Measurements from ENCODE around the gene ELMO1.

Gene ELMO1

DNA sequence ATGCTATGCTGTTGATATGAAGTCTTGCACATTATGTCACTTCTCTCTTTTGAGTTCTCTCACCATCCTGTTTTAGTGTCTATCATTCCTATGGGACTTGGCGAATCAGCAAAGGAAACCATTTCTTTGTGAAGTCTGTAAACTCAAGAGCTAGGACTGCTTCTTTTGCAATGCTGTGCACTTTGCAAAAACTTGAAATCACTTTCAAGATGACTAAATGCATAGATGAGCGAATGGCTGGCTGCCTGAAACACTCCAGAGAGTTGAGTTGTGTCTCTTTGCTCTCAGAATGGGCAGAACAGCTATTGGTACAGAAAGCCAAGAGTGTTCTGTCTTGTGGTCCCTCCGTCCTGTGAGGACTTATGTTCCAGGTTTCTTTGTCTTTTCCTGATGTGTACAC lies 18.3 kb upstream of the ELMO1 start:
- DNase-seq (ENCODE audit: low read depth in 3 of 3), result no peak

DNA sequence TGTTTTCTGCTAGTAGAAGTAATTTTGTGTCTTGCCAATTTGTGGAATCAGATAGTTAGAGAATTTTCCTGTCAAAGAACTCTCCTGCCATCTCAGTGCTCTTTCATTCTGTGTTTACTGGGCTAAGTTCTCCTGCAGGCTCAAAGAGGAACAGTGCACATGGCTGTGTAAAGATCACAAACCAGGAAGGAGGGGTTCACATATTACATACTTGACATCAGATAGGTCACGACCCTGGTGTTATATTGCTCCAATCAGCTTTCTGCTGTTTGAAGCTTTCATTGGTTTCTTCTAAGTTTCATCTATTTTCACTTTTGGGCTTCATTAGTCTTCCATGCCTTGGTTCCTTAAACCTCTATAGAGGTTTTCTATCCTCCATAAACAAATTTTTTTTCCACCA lies 13.5 kb upstream of the ELMO1 start:
- DNase-seq (ENCODE audit: low read depth in 3 of 3), result no peak

DNA sequence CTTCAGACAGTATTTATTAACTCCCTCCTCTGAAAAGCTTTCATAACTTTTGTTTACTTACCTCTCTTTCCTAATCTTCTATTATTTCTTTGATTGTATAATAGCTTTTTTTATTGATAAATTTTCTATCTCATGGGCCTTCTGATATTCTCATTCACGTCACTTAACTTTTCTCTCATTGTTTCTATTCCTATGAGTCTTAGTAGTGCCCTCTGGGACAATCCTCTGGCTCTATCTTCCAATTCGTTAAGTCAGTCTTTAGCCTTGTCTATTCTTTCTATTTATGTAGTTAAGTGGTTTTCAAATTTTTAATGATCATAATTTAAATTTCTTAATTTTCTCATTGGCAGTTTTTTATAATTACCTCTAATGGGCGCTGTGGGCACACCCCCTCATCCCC lies 6.4 kb upstream of the ELMO1 start:
- no peak for DNase-seq (ENCODE audit: low read depth in 3 of 3)

DNA sequence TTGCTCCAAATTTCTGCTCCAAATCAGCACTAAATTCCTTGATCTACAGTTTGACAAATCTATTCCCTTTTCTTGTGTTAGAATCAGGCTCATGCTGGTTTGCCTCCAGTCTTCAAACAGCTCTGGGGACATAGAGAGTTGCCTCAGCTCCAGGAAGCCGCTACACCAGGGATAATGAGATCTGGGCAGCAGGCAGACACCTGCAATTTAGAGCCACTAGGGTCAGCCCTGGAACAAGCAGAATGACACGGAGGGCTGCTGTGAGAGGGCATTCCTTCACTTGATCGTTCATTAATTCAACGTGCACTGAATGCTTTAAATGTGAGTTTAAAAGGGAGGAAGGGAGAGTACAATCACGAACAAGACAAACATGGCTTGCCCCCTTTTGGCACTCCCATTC lies 3.7 kb upstream of the ELMO1 start:
- DNase-seq (ENCODE audit: low read depth in 3 of 3), result no peak

DNA sequence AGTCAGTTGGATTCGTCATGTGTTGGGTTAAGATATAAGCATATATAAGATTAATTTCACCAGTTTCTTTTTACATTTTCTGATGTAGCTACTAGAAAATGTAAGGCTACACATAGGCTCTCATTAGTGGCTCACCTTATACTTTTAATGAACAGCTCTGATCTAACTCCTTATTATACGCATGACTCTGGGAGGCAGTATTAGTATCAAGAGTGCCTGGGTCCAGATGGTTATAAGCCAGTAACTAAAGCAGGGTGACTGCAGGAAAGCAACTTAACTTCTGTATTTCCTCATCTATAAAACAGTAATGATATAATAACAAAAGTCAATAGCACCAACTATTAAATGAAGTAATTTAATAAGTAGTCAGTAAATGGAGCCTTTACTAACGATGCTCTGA lies 1.4 kb upstream of the ELMO1 start:
- DNase-seq (ENCODE audit: low read depth in 3 of 3), result no peak

DNA sequence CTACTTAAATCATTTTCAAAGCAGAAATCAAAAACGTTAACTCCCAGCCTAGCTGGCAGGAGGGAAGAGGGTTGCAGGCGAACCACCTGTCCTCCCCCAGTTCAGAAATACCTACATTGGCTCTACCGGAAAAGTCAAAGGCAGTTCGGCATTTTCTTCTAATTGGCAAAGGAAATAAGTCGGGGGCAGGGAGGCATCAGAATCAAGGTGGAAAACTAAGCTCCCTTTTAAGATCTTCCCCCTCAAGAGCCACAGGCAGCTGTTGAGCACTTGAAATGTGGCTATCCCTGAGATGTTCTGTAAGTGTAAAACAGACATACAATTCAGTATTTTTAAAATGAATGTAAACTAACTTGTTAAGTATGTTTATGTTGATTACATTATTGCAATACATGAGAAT lies 957 bp upstream of the ELMO1 start:
- no peak for DNase-seq (ENCODE audit: low read depth in 3 of 3)

DNA sequence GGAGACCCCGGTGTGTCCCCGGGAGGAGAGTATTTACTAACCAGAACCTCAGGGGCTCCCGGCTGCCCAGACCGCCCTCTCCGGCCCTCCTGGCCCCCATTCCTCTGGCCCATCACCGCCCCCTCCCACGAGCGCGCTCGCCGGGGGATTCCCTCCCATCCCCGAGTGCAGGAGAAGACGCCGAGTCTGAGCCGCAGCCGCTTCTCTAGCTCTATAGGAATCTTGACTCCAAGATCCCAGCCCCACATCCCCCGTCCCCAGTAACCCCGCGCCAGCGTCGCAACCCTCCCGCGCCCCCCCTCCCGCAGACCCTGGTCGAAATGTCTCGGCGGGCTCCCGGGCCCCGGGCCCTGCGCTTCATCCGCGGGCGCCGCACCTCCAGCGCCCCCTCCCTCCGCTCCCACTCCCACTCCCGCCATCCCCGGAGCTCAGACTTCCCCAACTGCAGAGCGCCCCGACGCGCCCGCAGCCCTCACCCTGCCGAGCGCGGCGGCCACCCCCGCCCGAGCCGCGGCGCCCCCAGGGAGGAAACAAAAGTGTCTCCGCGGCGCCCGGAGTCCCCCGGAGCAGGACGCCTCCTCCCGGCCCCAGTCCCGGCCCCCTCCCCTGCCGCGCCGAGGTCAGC lies 541 bp downstream of the ELMO1 start:
- DNase-seq (ENCODE audit: low read depth in 3 of 3), result peak in 1 of 3 experiments; percentile 29

DNA sequence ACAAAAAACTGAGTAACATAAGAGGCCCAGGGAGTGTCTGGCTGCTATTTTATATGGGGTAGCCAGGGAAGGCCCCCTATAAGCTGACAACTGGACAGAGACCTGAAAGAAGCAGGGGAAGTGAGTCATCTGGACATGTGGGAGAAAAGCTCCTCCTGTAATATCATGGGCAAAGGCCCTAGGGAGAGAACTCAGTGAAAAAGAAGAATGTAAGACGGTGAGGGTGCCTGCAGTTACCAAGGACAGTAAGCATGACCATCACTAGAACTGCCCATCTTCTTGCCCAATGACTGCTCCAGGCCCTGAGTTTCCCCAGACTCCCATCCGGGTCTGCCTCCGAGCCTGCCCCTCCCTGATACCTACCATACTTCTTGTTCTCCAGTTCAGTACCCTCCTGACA lies 2.3 kb downstream of the ELMO1 start:
- no peak for DNase-seq (ENCODE audit: low read depth in 3 of 3)

DNA sequence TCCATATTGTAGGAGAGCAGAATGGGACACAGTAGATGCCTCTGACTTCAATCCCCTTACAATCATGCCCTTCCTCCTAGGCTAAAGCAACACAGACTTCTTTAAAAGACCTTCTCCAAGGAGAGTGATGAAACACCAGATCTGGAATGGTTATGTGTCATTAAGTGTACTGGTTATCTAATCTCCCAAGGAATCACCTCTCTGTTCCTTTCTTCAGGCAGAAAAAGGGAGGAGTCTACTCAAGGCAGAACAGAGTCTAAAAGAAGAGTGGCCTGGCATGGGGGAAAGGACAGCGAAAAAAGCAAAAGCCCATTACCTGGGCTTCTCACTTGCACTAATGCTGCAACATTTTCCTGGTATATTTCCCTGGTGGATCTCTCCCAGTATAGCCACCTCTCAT lies 2.9 kb downstream of the ELMO1 start:
- no peak for DNase-seq (ENCODE audit: low read depth in 3 of 3)

DNA sequence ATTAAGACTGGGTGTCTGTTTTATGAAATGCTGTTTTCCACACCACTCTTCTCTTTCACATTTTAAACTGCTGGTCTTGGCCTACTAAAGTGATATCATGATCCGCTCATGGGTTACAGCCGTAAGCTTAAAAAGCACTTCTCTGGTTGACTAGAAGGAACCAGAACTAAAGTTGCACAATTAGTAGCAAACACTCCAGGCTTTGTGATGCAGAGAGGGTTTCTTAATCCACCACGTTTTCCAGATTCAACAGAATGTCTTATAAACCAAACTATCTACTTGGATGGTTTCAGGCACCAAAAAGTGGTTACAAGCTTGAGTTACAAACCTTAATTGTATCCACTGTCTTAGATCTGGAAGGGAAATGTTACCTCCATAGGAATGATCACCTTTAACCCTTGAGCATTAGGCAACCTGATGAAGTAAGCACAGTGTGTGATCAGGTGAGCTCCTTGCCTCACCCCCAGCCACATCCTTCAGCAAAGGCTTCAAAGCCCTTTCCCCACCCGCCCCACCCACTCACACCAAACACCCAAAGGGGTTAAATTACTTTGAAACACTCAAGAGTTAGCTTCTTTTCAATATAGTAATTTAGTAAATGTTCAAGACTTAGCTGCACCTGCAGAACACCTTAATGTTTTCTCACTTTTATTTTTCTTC lies 3.5 kb downstream of the ELMO1 start:
- DNase-seq (ENCODE audit: low read depth in 3 of 3), result no peak

DNA sequence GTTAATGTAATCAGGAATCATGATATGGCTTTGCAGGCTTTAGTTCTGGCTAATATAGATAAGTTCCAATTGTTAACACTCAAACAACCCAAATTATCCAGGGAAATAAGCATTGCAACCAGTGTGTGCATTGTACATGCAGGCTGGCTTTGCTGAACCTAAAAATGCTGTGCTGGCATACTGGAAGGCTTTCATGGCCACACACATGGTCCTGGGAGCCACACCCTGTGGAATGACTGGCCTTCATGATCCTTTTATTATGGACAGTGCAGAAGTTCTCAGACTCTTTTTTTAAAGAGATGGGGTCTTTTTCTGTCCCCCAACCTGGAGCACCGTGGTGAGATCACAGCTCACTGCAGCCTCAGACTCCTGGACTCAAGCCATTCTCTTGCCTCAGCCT lies 5.0 kb downstream of the ELMO1 start:
- no peak for DNase-seq (ENCODE audit: low read depth in 3 of 3)

DNA sequence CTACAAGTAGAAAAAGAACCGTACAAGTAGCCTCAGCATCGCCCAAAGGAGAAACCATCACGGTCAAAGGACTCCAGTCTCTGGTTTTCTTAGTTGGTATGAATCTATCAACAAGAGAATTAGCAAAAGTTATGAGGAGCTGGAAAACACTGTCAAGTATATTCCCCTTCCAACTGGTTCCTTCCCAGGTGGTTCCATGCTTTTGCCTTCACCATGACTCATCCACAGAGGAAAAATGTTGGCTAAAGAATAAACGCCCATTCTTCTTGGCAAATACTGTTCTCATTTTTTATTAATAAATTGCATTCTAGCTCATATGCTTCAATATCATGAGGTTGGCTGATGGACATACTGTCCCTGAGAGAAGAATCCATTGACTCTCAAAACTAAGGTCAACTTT lies 6.4 kb downstream of the ELMO1 start:
- no peak for DNase-seq (ENCODE audit: low read depth in 3 of 3)

DNA sequence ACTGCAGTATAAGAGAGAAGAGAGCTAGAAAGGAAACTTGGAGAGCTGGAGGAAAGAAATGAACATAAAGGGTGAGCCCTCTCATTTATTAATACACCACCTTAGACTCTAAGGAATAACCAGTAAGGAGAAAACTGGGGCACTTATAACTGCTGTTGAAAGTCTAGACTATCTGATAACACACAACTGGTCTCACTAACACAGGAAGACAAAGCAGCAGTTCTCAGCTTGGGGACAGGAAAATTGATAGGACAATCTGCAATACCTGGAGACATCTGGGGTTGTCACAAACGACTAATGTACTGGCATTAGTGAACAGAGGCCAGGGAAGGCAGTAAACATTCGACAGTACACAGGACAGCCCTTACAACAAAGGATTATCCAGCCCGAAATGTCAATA lies 6.8 kb downstream of the ELMO1 start:
- DNase-seq (ENCODE audit: low read depth in 3 of 3), result no peak

DNA sequence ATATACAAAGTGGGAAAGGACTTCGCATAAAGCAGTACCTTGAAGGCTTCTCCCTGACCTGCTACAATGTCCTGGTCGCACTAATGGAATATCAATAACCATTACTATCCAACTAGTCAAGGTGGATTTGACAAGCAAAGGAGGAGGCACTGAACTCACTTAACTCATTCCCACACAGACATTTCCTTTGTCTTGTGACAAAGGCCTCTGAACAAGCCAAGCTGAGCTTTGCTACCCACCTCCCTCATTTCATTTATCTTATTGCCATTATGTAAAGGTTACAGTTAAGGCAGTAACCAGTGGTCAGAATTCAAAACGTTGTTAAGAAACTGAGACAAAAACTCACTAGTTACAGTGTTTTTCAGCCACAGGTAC lies 7.3 kb downstream of the ELMO1 start:
- no peak for DNase-seq (ENCODE audit: low read depth in 3 of 3)

DNA sequence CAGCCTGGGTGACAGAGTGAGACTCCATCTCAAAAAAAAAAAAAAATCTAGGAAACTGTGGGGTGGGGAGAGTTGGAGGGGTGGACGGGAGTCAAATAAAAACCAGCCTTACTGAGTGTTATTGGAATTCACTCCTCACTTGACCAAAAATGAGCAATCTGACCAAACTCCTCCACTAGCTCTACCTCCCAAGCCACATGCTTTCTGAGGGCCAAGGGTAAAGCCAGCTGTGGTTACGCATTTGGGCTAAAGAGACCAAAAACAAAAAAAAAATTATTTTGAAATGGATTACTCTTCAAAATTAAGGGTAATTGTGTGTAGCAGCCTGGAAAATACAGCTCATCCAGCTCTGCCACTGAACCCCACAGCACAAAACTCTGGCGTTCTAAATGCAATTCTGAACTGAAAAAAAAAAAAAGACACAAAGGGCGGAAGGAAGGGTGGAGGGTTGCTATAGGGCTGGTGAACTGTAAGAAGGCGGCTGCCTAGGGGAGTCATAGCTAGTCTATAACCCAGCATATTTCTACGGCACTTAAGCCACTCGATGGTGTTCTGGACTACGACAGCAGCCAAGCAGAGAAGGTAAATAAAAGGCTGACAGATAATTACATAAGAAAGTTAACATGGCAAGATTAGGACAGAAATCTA lies 7.8 kb downstream of the ELMO1 start:
- peak in 1 of 3 experiments; percentile 28 for DNase-seq (ENCODE audit: low read depth in 3 of 3)

DNA sequence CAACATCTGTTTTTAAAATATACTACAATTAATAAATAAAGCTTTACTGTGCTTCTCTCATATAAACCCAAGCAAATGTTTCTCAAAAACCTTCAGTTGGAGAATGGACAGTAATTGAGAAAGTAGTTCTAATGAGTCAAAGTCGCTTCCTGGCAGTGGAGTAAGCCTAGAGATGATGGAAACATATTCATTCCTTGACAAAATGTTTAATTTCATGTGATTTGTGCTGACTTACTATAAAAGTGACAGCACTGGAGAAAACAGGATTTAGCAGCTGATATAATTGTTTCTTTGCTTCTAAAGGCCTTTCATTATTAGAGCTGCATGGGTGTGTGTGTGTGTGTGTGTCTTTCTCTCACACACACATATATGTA lies 9.0 kb downstream of the ELMO1 start:
- DNase-seq (ENCODE audit: low read depth in 3 of 3), result no peak

DNA sequence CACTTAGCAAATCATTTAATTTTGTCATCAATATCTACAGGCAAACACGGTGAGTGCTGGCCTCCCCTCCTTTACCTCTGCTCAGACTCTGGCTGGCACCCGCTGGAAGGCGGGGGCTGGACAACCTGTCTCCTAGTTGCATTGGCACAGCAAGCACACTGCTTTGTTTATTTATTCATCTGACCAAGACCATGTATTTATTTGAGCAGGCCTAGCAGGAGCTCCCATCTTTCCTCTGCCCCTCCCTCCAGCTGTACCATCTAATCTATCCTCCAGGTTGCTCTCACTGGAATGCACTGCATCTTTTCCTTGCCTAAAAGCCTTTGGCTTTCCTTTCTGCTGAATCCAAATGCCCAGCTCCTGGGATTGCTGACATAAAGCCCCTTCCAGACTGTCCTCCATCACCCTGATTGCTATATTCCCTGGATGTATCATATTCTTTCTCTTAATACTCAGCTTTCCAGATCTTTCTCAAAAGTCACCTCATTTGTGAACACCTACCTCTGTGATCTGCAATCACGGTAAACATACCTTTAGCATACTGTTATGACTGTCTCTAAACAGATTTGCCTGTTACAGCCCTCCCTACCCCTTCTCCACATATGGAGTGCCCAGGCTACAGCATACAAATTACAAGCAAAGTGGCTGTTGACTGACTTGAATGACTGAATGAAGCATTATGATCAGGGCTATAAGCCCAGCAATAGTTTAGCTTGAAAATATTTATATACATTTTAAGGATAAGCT lies 9.6 kb downstream of the ELMO1 start:
- no peak for DNase-seq (ENCODE audit: low read depth in 3 of 3)

DNA sequence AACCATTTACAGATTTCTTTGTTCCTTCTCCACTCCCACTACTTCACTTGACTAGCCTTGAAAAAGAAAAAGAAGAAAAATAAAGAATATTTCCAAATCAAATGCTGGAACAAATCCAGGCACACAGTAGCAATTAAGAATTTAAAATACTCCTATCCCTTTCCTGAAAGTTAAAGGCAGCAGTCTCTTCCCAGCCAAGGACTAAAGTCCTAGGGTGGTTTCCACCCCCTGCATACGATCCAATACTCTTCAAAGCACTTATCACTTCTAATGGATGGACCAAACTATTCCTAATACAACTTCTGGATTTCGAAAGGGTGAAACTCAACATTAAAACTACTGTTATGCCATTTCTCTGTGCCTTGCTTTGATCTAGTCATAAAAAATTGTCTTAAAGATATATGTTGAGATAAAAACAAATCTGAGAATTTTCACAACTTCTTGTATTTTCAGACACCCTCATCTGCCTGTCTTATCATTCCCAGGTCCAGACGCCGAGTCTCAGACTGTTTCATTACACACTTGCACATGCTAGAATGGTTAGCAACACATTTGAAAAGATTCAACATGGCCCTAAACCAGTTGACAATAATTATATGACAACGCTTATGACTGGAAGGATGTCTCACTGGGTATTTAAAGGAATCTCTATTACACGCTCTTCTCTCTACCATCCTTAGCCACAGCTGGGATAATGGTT lies 13.4 kb downstream of the ELMO1 start:
- no peak for DNase-seq (ENCODE audit: low read depth in 3 of 3)

DNA sequence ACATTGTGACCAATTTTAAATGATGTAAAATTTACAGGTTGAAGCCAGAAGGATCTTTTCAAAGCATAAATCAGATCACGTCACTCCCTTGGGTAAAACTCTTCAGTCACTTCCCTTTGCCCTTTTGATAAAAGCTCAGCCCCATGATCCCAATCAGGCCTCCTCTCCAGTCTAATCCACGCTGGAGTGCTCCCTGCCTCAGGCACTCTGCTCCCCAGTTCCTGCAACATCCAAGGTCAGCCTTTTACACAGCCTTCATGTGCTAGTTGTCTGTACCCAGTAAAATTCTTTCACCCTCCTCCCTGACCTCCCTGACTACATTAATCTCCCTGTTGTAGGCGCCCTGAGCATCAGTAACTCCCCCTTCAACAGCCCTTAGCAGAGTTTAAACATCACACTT lies 14.1 kb downstream of the ELMO1 start:
- no peak for DNase-seq (ENCODE audit: low read depth in 3 of 3)

DNA sequence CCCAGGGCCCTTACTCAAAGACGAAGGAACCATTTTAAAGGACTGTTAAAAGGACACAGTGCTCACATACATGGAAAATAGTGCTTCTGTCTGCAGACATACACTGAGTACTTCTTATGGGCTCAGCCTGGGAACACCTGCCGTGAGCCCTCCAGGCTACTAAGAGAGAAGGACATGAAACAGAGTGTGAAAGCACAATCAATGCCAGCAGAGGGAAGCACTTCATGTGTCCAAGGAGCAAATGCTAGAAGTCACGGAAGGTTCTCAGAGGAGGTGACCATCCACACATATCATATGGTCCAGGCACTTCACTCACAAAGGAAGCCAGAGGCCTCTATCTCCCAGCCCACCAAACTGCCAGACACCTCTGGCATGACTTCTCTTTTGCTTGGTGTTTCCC lies 15.5 kb downstream of the ELMO1 start:
- no peak for DNase-seq (ENCODE audit: low read depth in 3 of 3)

DNA sequence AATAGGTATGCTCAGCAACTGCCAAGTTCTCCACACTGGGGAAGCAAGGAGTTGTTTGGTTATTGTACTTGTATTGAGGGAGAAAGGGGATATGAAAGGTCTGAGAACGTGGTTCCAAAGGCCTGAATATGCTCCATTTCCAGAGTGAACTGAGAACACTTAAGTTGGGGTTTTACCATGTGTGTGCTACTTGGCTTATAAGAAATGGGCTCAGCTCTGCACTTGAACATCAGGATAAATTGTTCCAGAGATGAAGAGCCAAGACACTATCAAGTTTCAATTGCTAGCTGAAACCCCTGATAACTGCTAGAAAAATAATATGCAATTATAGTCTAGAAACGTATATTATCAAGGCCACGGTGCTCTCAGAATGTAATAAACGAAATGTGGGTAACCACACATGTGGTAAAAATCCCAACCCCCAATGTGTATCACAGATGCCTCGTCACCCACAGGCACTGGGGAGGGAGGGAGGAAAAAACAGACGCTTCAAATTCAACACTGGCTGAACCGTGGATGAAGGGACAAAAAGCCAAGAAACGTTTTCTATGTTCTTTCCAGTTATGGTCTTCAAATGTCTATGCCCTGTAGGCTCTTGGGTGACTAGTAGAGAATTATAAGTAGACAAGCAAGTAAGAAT lies 16.3 kb downstream of the ELMO1 start:
- no peak for DNase-seq (ENCODE audit: low read depth in 3 of 3)

DNA sequence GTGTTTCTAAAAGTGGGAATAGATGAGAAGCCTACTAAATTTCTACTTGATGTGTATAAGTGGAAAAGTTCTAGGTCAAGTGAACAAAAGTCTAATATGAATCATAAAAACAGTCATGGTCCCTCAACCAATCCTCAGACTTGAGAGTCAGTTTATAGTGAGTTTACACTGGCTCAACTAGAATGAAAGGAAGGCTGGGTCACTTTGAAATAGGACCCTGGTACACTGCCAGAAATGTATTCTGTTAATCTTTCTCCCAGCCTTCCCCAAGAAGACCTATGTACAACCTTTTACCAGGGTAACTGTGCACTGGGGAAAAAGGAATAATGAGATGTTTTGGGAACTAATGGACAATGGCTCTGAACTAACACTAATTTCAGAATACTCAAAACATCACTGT lies 17.3 kb downstream of the ELMO1 start:
- no peak for DNase-seq (ENCODE audit: low read depth in 3 of 3)
